Prostate gland (tissue), 2 donors: ENCODE measurements around the gene HNRNPDL. TPM values are rescaled to one million over a fixed set of nuclear protein-coding genes. Genes with fewer than 3 reads are reported as not detected.
A peak's percentile ranks its signal among the peaks of the same experiment; 100 is the strongest.

Experiments used
- DNase-seq: peaks from one replicate; pipeline ENCODE4 v3.0.0-alpha.2; 2019; ENCODE audit warnings: low spot score
- H3K27ac ChIP-seq, 2 donors: fragments of 200-600 bp; sonication (generic); 2 replicates each; pipeline ENCODE4 v1.5.1; 2017 to 2019
- H3K27me3 ChIP-seq: fragments of 200-600 bp; sonication (generic); replicated peaks from 2 replicates; pipeline ENCODE4 v1.5.1; 2019; ENCODE audit not compliant: insufficient read depth
- H3K36me3 ChIP-seq, 2 donors: fragments of 200-600 bp; sonication (generic); 1 replicate in 1 of 2; 2 replicates in 1 of 2; pipeline versions ENCODE4 v1.5.1 to v1.8.1; 2017 to 2019
- H3K4me1 ChIP-seq: fragments of 200-600 bp; sonication (generic); replicated peaks from 2 replicates; pipeline ENCODE4 v1.5.1; 2019
- H3K4me3 ChIP-seq, 2 donors: fragments of 200-600 bp; sonication (generic); 2 replicates each; pipeline ENCODE4 v1.5.1; 2017 to 2019
- H3K9me3 ChIP-seq: fragments of 200-600 bp; sonication (generic); 2 replicates; pipeline ENCODE4 v1.5.1; 2017
- CTCF ChIP-seq, 4 experiments: fragments of 200-600 bp in 2 of 4; fragments of 450-650 bp in 2 of 4; sonication (generic) in 2 of 4; IDR thresholded peaks; 1 replicate in 3 of 4; 2 replicates in 1 of 4; pipeline ENCODE4 v1.5.1; 2016 to 2019; ENCODE audit warnings: antibody characterized with exemption in 4 of 4, mild to moderate bottlenecking in 2 of 4, moderate library complexity in 2 of 4
- POLR2A ChIP-seq: fragments of 450-650 bp; IDR thresholded peaks from one replicate; pipeline ENCODE4 v1.6.1; 2016; ENCODE audit warnings: antibody characterized with exemption, mild to moderate bottlenecking
- POLR2AphosphoS5 ChIP-seq: sonication (generic); formaldehyde crosslinking; IDR thresholded peaks from one replicate; pipeline ENCODE4 v1.6.1; 2017; ENCODE audit warnings: antibody characterized with exemption
- WGBS: methylation state at CpG from one replicate; pipeline ENCODE4 v1.1.5; 2018; 5-methylcytosine and 5-hydroxymethylcytosine counted together
- intact Hi-C: fragments of 100-400 bp; cut with DNase I; formaldehyde crosslinking; loops from one replicate; pipeline ENCODE4 v1.14.2; 2022
- total RNA-seq, 2 donors: library from RNA; depleted of rRNA; stranded (reverse); fragments of >200 nt; gene quantifications; one replicate each; pipeline ENCODE4 v1.1.0, GENCODE V29; 2016

The HNRNPDL gene
- total RNA-seq, 2 donors from 2014 or later, result 158 to 177 TPM

GRCh38 chr4:82429728-82430192, 502 bp downstream of the HNRNPDL start:
- no peak for DNase-seq
- 0% methylated on average over 21 of the region's 58 CpGs for WGBS
- Histone ChIP-seq H3K4me1 (peaks cover 3% of the 10 kb centered on the region), H3K4me3 (peak overlapping the region; percentile 90 to 96), H3K36me3 (no peaks in the 10 kb centered on the region), H3K27ac (peak overlapping the region; percentile 98), H3K9me3 (no peaks in the 10 kb centered on the region), H3K27me3 (no peaks in the 10 kb centered on the region)
- no peak for TF ChIP-seq CTCF (IDR thresholded peaks at IDR 0.05)
- intact Hi-C loops, result loop anchor here (2.0 to 10.0 kb wide), 4 partner anchors 55 to 605 kb away; partner anchors contain the start of genes COPS4, SEC31A and THAP9

GRCh38 chr4:82428969-82429727, 1.1 kb downstream of the HNRNPDL start:
- Histone ChIP-seq H3K27me3 (no peaks in the 10 kb centered on the region), H3K27ac (peak overlapping the region; percentile 98), H3K4me3 (peak overlapping the region; percentile 90 to 96), H3K4me1 (peaks cover 3% of the 10 kb centered on the region), H3K9me3 (no peaks in the 10 kb centered on the region), H3K36me3 (no peaks in the 10 kb centered on the region)
- TF ChIP-seq CTCF (IDR thresholded peaks at IDR 0.05) (peak; percentile 95 to 100 (median 99)), POLR2A (peak; percentile 79), POLR2AphosphoS5 (peak; percentile 64)
- DNase-seq, result peak; percentile 90
- intact Hi-C loops, result loop anchor here (2.0 kb wide), 1 partner anchor 54 kb away; no protein-coding TSS in a partner anchor
- under 1% methylated on average over 66 of the region's 83 CpGs for WGBS

DNA sequence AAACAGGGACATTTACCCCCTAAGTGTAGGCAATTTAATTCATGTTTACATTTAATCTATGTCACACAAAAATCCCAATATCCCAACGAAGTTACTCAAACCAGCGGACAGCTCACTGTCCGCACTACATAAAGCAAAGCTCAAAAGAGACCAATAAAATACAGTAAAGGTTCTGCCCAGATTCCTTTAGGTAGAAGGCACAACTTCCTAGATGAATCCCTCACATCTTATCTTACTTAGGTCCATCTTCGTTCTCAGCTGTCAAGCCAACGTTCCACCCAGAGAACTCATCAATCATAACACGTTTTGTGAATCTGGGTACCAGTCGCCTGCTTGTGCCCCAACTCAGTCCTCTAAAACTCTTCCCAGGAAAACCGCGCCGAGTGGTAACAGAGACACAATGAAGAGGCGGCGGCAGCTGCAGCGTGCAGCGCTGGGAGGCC, 1.7 kb downstream of the HNRNPDL start:
- no peak for DNase-seq
- peaks cover 3% of the 10 kb centered on the region for H3K4me1 ChIP-seq
- intact Hi-C loops, result loop anchor here (2.0 kb wide), 1 partner anchor 54 kb away; no protein-coding TSS in a partner anchor

DNA sequence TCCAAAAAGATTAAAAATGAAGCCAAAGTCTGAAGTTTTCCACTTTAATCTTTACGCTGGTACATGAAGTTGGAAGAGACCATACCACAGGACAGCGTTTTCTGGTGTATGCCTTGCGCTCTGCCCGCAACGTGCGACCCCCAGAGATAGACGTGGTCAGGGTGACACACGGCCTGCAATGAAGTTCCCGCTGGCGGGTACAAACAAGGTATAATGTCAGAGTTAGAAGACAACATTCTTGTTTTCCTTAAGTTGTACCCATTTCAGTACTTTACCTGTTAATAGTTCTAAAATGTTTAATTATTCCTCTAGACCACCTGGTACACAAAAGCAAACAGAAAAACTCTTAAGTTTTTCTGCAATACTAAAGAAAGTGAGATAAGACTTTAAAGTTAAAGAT, 4.8 kb downstream of the HNRNPDL start:
- no peaks in the 10 kb centered on the region for H3K36me3 ChIP-seq
- no peak for DNase-seq
- 85% methylated on average over 10 of the region's 10 CpGs for WGBS
- no peak overlapping the region for H3K27ac ChIP-seq
- no peaks in the 10 kb centered on the region for H3K27me3 ChIP-seq
- H3K4me1 ChIP-seq, result peaks cover 3% of the 10 kb centered on the region
- H3K9me3 ChIP-seq, result no peaks in the 10 kb centered on the region
- TF ChIP-seq POLR2A (no peak), POLR2AphosphoS5 (no peak), CTCF (IDR thresholded peaks at IDR 0.05) (no peak)
- H3K4me3 ChIP-seq, result no peak overlapping the region
- intact Hi-C loops, result no loop called here

More for the DNA sequence above, 1.7 kb downstream of the HNRNPDL start:
- under 1% methylated on average over 14 of the region's 14 CpGs for WGBS
- Histone ChIP-seq H3K4me3 (peak overlapping the region; percentile 90 to 96), H3K27ac (peak overlapping the region; percentile 98), H3K9me3 (no peaks in the 10 kb centered on the region), H3K27me3 (no peaks in the 10 kb centered on the region), H3K36me3 (no peaks in the 10 kb centered on the region)
- TF ChIP-seq POLR2AphosphoS5 (no peak), POLR2A (no peak), CTCF (IDR thresholded peaks at IDR 0.05) (no peak)
